ENCODE results near the gene ZDHHC20.

Gene ZDHHC20

GRCh38 chr13:21364357-21364756, 94.7 kb downstream of the ZDHHC20 start:
- no peak for DNase-seq (ENCODE audit: low spot score)
- FAIRE-seq, result no peak

GRCh38 chr13:21362741-21363140, 96.4 kb downstream of the ZDHHC20 start:
- no peak for FAIRE-seq
- DNase-seq (ENCODE audit: low spot score), result no peak

DNA sequence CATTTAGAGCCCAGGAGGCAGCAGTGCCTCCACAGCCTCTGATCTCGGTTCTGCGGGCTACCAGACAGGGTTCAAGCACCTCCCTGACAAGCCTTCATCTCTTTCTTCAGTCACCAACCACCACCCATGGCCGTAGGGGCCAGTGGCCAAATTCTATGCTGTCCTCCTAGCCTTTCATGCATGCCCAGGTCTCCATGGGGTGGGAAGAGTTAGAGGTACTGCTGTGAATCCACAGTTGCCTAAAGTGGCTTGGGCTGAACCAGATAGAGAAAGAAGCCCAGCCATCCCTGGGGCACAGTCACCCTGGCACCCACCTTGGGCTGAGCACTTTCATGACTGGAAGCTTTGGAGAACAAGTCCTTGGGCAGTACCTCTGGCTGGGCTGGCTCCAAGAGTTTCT, 97.4 kb downstream of the ZDHHC20 start:
- no peak for DNase-seq (ENCODE audit: low spot score)
- no peak for FAIRE-seq

DNA sequence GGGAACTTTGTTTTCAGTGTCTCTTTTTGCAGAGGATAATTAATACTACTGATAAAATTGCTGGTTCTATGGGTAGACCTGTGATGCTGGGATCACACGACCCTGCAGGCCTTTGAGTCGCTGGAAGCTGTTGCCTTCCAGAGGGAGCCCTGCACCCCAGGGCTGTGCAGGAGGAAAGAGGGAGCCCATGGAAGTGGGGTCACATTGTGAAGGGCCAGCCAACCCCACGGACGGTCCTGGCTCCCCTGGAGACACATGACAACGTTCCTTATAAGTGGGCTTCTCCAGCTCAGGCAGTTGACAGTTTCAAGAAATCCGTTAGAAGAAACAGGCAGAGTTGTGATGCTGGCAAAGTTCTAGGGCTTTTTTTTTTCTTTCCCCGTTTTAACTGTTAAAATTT, 98.0 kb downstream of the ZDHHC20 start:
- FAIRE-seq, result no peak
- DNase-seq (ENCODE audit: low spot score), result no peak

DNA sequence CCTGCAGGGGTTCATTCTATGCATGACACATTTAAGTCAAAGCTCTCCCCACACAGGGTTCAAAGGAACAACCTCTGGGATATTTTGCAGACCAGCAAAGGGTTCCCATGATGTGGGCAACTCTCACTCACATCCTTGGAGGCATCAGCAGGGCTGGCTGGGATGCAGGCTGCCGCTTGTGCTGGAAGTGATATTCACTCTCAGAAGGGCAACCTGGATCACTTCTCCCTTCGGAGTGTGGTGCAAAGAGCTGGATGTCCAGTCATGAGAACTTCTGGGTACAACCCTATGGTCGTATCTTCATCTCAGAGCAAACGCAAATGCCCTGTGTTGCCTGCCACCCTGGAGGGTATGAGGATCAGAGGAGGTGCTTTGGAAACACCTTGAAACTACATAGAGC, 98.6 kb downstream of the ZDHHC20 start:
- no peak for FAIRE-seq
- DNase-seq (ENCODE audit: low spot score), result no peak

DNA sequence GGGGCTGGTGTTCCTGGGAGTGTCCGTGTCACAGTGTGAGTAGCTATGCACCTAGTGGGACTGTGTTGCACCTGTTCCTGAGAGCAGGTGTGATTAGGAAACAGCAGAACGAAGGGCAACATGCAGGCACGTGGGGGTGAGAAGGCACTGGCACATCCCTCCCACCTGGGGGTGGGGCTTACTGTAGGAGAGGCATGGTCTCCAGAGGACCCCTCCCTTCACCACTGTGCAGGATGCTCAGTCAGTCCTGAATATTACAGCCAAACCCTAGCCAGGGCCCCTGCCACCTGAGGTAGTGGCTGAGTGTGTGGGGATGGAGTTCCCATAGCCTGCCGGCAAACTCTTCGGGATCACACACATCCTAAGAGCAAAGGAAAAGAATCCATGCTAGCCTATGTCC, 99.2 kb downstream of the ZDHHC20 start:
- no peak for DNase-seq (ENCODE audit: low spot score)
- FAIRE-seq, result no peak

DNA sequence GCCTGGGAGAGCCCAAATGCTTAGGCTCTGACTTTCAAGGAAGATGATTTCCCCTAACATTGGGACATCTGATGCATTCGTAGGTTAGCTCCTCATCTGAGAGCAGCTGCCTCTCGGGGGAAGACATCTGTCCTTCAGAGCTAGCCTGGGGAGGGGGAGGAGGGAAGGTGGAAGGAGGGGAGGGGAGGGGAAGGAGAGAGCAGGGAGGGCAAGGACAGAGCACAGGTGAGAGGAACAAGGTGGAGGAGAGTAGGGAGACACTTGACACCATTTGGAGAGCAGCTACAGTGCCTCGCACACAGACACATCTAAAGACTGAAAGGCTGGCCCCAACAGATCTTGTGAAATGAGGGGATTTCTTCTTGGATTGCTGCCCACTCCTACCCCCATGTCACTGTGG, 103.8 kb downstream of the ZDHHC20 start:
- DNase-seq (ENCODE audit: low spot score), result no peak
- no peak for FAIRE-seq

DNA sequence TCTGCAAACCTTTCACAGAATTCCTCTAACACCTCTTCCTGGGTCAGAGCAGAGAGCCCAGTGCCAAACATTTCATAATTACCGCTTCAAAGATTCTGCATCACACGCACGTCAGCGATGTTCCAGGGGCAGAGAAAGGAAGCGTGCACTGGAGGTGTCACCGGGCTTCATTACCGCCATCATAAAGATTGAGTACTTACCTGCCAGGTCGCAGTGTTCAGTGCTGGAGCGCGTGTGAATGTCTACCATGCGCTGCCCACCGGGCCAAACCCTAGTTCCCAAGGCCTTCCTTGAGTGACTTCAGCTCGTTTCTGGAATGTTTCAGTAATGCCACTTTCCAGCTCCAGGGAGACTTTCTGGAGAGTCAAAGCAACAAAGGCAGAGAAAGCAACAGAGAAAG, 104.4 kb downstream of the ZDHHC20 start:
- no peak for DNase-seq (ENCODE audit: low spot score)
- no peak for FAIRE-seq

GRCh38 chr13:21348488-21349120, 110.5 kb downstream of the ZDHHC20 start:
- FAIRE-seq, result no peak
- DNase-seq (ENCODE audit: low spot score), result no peak

DNA sequence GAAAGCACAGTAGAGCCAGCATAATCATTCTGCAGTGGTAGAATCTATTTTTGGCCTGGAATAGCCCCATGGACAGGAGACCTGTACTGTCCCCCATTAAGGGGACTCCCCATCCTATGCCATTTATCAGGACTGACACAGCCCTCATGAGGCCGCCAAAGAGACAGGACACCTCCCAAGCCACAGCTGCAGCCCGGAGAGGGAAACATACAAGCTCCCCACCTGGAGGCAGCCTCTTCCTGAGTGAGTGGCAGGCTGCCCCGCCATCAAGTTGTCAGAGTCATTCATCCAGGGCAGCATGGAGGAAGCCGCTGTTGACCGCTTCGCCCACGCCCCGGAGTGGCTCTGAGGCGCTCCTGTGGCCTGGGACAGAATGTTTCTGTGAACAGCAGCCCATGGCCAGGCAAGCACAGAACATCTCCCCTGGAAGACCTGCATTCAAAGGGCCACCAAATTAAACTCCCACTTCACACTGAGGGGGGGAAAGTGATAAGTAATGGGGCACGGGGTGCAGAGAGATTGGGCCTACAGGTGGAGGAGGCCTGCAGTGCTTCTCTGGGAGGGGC, 111.3 kb downstream of the ZDHHC20 start:
- DNase-seq (ENCODE audit: low spot score) (no peak), FAIRE-seq (no peak)

GRCh38 chr13:21344662-21345176, 114.4 kb downstream of the ZDHHC20 start:
- DNase-seq (ENCODE audit: low spot score), result no peak
- FAIRE-seq, result no peak

GRCh38 chr13:21343659-21344058, 115.4 kb downstream of the ZDHHC20 start:
- DNase-seq (ENCODE audit: low spot score), result no peak
- no peak for FAIRE-seq

GRCh38 chr13:21342699-21343442, 116.2 kb downstream of the ZDHHC20 start:
- DNase-seq (ENCODE audit: low spot score) (no peak), FAIRE-seq (no peak)

- DNase-seq (ENCODE audit: low spot score) (no peak), FAIRE-seq (no peak)
Measured at GRCh38 chr13:21341637-21342422, 117.3 kb downstream of the ZDHHC20 start.

DNA sequence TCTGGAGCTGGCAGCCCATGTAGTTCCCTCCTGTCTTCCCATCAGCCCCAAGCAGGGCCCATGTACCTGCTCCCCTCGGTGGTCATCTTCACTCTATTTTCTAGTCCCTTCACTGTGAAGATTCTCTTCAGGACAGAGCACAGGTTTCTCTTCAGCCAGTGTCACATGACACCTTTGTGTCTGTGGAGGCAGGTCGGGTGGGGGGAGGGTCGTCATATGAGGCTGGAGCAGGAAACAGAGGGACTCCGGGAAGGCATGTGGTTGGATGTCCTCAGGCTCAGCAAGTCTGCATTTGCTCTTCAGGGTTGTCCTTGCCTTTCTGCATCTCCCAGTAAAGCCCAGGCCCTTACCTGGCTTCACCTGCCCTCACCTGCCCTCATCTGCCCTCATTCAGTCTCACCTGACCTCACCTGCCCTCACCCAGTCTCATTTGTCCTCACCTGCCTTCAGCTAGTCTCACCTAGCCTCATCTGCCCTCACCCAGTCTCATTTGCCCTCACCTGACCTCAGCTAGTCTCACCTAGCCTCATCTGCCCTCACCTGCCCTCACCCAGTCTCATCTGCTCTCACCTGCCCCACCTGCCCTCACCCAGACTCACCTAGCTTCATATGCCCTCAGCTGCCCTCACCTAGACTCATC, 120.3 kb downstream of the ZDHHC20 start:
- DNase-seq (ENCODE audit: low spot score) (no peak), FAIRE-seq (no peak)

GRCh38 chr13:21338156-21338555, 120.9 kb downstream of the ZDHHC20 start:
- FAIRE-seq, result no peak
- DNase-seq (ENCODE audit: low spot score), result no peak

GRCh38 chr13:21336609-21337349, 122.3 kb downstream of the ZDHHC20 start:
- FAIRE-seq (no peak), DNase-seq (ENCODE audit: low spot score) (no peak)

DNA sequence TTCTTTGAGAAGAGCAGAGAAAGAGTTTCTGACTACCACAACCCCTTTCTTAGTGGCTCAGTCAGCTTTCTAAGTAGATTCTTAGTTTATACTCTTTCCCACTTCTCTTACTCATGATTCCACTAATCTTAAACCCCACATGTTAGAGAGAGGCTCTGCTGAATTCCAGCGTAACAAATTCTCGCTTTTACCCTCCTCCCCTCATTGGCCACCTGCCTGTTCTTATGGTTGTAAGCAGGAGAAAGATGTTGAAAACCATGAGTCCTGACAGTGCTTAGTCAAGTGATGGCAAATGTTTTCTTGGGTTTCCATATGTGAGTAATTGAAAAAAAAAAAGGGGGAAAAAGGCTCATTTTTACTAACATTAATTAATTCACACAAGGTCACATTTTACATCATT, 125.9 kb downstream of the ZDHHC20 start:
- FAIRE-seq (no peak), DNase-seq (ENCODE audit: low spot score) (no peak)

DNA sequence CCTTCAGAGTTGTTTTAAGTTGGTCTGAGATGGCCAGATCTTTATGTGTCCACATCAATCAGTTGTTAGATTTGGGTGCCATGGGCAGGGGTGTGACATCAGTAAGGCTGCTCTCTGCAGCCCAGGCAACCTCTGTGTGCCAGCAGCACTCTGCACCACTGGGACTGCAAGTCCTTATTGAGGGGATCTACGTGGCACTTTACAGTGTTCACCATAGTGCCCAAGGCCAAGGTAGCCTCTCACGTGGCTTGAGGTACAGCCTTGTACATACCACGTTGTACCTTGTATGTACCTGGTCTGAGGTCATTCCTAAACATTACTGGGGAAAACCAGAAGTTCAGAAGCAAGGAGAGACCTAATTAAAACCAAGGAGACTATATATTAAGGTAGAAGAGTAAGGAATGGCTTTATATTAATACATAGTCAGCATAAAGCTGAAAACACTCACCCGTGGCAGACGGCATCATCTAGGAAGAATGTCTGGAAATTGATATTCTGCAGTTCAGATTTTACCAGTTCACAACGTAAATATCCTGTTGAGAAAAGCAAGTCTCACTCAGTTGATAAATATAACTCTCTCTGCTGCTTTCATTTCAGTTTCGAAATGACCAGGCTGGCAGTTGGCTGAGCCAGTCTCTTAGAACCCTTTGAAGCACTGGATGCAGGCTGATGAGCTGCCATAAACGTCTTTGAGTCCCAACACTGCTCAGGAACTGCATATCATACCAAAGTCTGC, 128.8 kb downstream of the ZDHHC20 start:
- no peak for FAIRE-seq
- DNase-seq (ENCODE audit: low spot score), result no peak
